Mesenchymal stem cell (in vitro differentiated cells and primary cell): ENCODE measurements around the gene PRKCB.

Experiments used
- DNase-seq: peaks from one replicate; pipeline ENCODE4 v3.0.0-alpha.2; 2013
- H2AFZ ChIP-seq: one replicate; pipeline ENCODE4 v1.6.1; 2013; ENCODE audit warnings: low read depth, mild to moderate bottlenecking, control low read depth, inconsistent platforms, low read length, moderate library complexity
- H2AK5ac ChIP-seq: 2 replicates; pipeline ENCODE4 v1.6.1; 2013; ENCODE audit warnings: low read length, moderate library complexity, mild to moderate bottlenecking, inconsistent platforms; ENCODE audit not compliant: severe bottlenecking
- H2BK120ac ChIP-seq: one replicate; pipeline ENCODE4 v1.6.1; 2013; ENCODE audit warnings: low read depth, mild to moderate bottlenecking, inconsistent platforms, low read length, moderate library complexity
- H2BK12ac ChIP-seq, 2 experiments: one replicate each; pipeline ENCODE4 v1.6.1; 2013; ENCODE audit warnings: inconsistent platforms in 2 of 2, low read length in 2 of 2, mild to moderate bottlenecking in 2 of 2, moderate library complexity in 2 of 2, control low read depth in 1 of 2
- H2BK15ac ChIP-seq: one replicate; pipeline ENCODE4 v1.6.1; 2013; ENCODE audit warnings: mild to moderate bottlenecking, low read depth, inconsistent platforms; ENCODE audit not compliant: poor library complexity, severe bottlenecking
- H2BK5ac ChIP-seq: 2 replicates; pipeline ENCODE4 v1.6.1; 2013; ENCODE audit warnings: low read depth, mild to moderate bottlenecking, low read length, control low read depth, inconsistent platforms; ENCODE audit not compliant: poor library complexity, severe bottlenecking
- H3K14ac ChIP-seq, 2 experiments: one replicate each; pipeline ENCODE4 v1.6.1; 2013; ENCODE audit warnings: inconsistent platforms in 2 of 2, low read length in 2 of 2, control low read depth in 1 of 2, mild to moderate bottlenecking in 1 of 2, moderate library complexity in 1 of 2
- H3K18ac ChIP-seq, 2 experiments: one replicate each; pipeline ENCODE4 v1.6.1; 2013; ENCODE audit warnings: inconsistent platforms in 2 of 2, low read length in 2 of 2, control low read depth in 1 of 2, low read depth in 1 of 2, mild to moderate bottlenecking in 1 of 2
- H3K23ac ChIP-seq, 2 experiments: one replicate each; pipeline ENCODE4 v1.6.1; 2013; ENCODE audit warnings: inconsistent platforms in 2 of 2, low read length in 2 of 2, mild to moderate bottlenecking in 2 of 2, moderate library complexity in 2 of 2, control low read depth in 1 of 2
- H3K27ac ChIP-seq: 2 replicates; pipeline ENCODE4 v1.5.1; 2013; ENCODE audit warnings: mild to moderate bottlenecking, moderate library complexity, low read length, control low read depth, inconsistent platforms; ENCODE audit not compliant: poor library complexity, severe bottlenecking
- H3K27me3 ChIP-seq, 2 experiments: 2 replicates each; pipeline versions ENCODE4 v1.6.1 to v1.7.0; 2013; ENCODE audit warnings: low read length in 2 of 2, mild to moderate bottlenecking in 2 of 2, moderate library complexity in 2 of 2, control low read depth in 1 of 2, inconsistent platforms in 1 of 2; ENCODE audit not compliant: control insufficient read depth in 1 of 2, insufficient read depth in 1 of 2
- H3K36me3 ChIP-seq, 2 experiments: 2 replicates each; pipeline versions ENCODE4 v1.6.1 to v1.7.0; 2013; ENCODE audit warnings: low read length in 2 of 2, control low read depth in 1 of 2, inconsistent platforms in 1 of 2, low read depth in 1 of 2, mild to moderate bottlenecking in 1 of 2; ENCODE audit not compliant: insufficient read depth in 2 of 2, control insufficient read depth in 1 of 2
- H3K4ac ChIP-seq, 2 experiments: one replicate each; pipeline ENCODE4 v1.6.1; 2013; ENCODE audit warnings: inconsistent platforms in 2 of 2, low read length in 2 of 2, mild to moderate bottlenecking in 2 of 2, moderate library complexity in 2 of 2, control low read depth in 1 of 2, low read depth in 1 of 2
- H3K4me1 ChIP-seq: 2 replicates; pipeline ENCODE4 v1.6.1; 2013; ENCODE audit warnings: low read depth, low read length, control low read depth; ENCODE audit not compliant: control insufficient read depth, insufficient read depth
- H3K4me2 ChIP-seq: 2 replicates; pipeline ENCODE4 v1.6.1; 2013; ENCODE audit warnings: low read length, mild to moderate bottlenecking, inconsistent platforms; ENCODE audit not compliant: poor library complexity, severe bottlenecking
- H3K4me3 ChIP-seq, 2 experiments: 2 replicates each; pipeline versions ENCODE4 v1.5.1 to v1.7.0; 2013; ENCODE audit warnings: low read length in 2 of 2, mild to moderate bottlenecking in 2 of 2, control low read depth in 1 of 2, low read depth in 1 of 2; ENCODE audit not compliant: insufficient read depth in 1 of 2
- H3K79me1 ChIP-seq: replicated peaks from 2 replicates; pipeline ENCODE4 v1.6.1; 2013; ENCODE audit warnings: mild to moderate bottlenecking, control low read depth, low read length, inconsistent platforms; ENCODE audit not compliant: poor library complexity, severe bottlenecking
- H3K9ac ChIP-seq: 2 replicates; pipeline ENCODE4 v1.7.0; 2013; ENCODE audit warnings: mild to moderate bottlenecking, low read length, moderate library complexity
- H3K9me3 ChIP-seq: 2 replicates; pipeline ENCODE4 v1.7.0; 2013; ENCODE audit warnings: mild to moderate bottlenecking, low read length; ENCODE audit not compliant: control insufficient read depth
- H4K8ac ChIP-seq: one replicate; pipeline ENCODE4 v1.6.1; 2013; ENCODE audit warnings: inconsistent platforms, mild to moderate bottlenecking, low read length, moderate library complexity
- H4K91ac ChIP-seq: one replicate; pipeline ENCODE4 v1.6.1; 2013; ENCODE audit warnings: mild to moderate bottlenecking, low read length, inconsistent platforms
- WGBS: methylation state at CpG from one replicate; pipeline ENCODE4 v1.1.7; 2013; ENCODE audit warnings: mixed read lengths; 5-methylcytosine and 5-hydroxymethylcytosine counted together

Gene PRKCB

GRCh38 chr16:24071666-24072360 lies 236.0 kb downstream of the PRKCB start:
- Histone ChIP-seq H4K8ac (no peak overlapping the region), H2BK15ac (no peak overlapping the region), H3K4me3 (no peak overlapping the region), H3K36me3 (no peaks in the 10 kb centered on the region), H2AK5ac (no peak overlapping the region), H3K4ac (no peak overlapping the region), H2AFZ (no peak overlapping the region), H3K9me3 (no peaks in the 10 kb centered on the region), H3K79me1 (no peaks in the 10 kb centered on the region), H3K27me3 (no peaks in the 10 kb centered on the region), H3K14ac (no peak overlapping the region), H3K4me1 (no peaks in the 10 kb centered on the region), H4K91ac (no peak overlapping the region), H3K18ac (no peak overlapping the region), H2BK5ac (no peak overlapping the region), H2BK120ac (no peak overlapping the region), H3K4me2 (no peak overlapping the region), H3K27ac (no peak overlapping the region), H2BK12ac (no peak overlapping the region), H3K23ac (no peak overlapping the region), H3K9ac (no peak overlapping the region)
- 83% methylated on average over 8 of the region's 8 CpGs for WGBS
- DNase-seq, result no peak

DNA sequence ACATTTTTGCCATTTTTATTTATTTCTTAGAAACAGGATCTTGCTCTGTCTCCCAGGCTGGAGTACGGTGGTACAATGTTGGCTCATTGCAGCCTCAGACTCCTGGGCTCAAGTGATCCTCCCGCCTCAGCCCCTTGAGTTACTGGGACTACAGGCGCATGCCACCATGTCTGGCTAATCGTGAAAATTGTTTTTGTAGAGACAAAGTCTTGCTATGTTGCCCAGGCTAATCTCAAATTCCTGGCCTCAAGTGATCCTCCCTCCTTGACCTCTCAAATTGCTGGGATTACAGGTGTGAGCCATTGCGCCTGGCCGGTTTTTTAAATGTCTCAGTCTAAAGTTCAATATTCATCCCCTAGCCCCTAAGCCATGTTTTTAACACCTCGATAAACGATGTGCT lies 237.5 kb downstream of the PRKCB start:
- Histone ChIP-seq H3K27ac (no peak overlapping the region), H3K18ac (no peak overlapping the region), H4K8ac (no peak overlapping the region), H2BK12ac (no peak overlapping the region), H3K4me1 (no peaks in the 10 kb centered on the region), H3K9me3 (no peaks in the 10 kb centered on the region), H3K23ac (no peak overlapping the region), H2BK120ac (no peak overlapping the region), H3K14ac (no peak overlapping the region), H3K4me2 (no peak overlapping the region), H3K79me1 (no peaks in the 10 kb centered on the region), H2BK15ac (no peak overlapping the region), H3K36me3 (no peaks in the 10 kb centered on the region), H3K9ac (no peak overlapping the region), H2BK5ac (no peak overlapping the region), H3K4me3 (no peak overlapping the region), H4K91ac (no peak overlapping the region), H3K4ac (no peak overlapping the region), H2AK5ac (no peak overlapping the region), H2AFZ (no peak overlapping the region), H3K27me3 (no peaks in the 10 kb centered on the region)
- 77% methylated on average over 8 of the region's 8 CpGs for WGBS
- no peak for DNase-seq

- H3K9ac ChIP-seq, result no peak overlapping the region
- no peak for DNase-seq
- 52% methylated on average over 5 of the region's 5 CpGs for WGBS
- no peak overlapping the region for H2AFZ ChIP-seq
- H3K27ac ChIP-seq, result no peak overlapping the region
- no peak overlapping the region for H2AK5ac ChIP-seq
- H3K23ac ChIP-seq, result no peak overlapping the region
- H3K27me3 ChIP-seq, result no peaks in the 10 kb centered on the region
- no peaks in the 10 kb centered on the region for H3K36me3 ChIP-seq
- no peak overlapping the region for H2BK12ac ChIP-seq
- no peak overlapping the region for H4K8ac ChIP-seq
- no peak overlapping the region for H2BK15ac ChIP-seq
- H3K4me1 ChIP-seq, result no peaks in the 10 kb centered on the region
- no peak overlapping the region for H3K4me3 ChIP-seq
- no peak overlapping the region for H3K18ac ChIP-seq
- no peak overlapping the region for H3K4me2 ChIP-seq
- H2BK120ac ChIP-seq, result no peak overlapping the region
- H3K9me3 ChIP-seq, result no peaks in the 10 kb centered on the region
- no peak overlapping the region for H3K14ac ChIP-seq
- no peak overlapping the region for H2BK5ac ChIP-seq
- H3K79me1 ChIP-seq, result no peaks in the 10 kb centered on the region
- H4K91ac ChIP-seq, result no peak overlapping the region
- H3K4ac ChIP-seq, result no peak overlapping the region
Observed at GRCh38 chr16:24074574-24074973, 238.8 kb downstream of the PRKCB start.

DNA sequence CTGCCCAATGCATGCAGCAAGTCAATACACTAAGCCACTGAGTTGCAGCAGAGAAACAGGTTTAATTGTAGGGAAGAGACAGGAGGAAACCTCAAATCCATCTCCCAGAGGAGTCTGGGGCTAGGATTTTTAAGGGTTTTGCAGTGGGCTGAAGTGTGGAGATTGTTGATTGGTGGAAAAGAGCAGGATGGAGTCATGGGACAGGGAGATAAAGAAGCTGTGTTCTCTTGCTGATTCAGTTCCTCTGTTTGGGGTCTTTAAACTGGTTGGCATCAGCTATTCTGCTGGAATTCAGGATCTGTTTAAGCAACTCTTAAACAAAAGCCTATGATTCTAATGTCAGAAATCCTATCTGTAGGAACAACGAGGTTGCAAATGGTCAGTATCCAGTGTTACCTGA lies 239.5 kb downstream of the PRKCB start:
- Histone ChIP-seq H3K18ac (no peak overlapping the region), H3K23ac (no peak overlapping the region), H2BK120ac (no peak overlapping the region), H2AK5ac (no peak overlapping the region), H2BK12ac (no peak overlapping the region), H3K4me3 (no peak overlapping the region), H4K8ac (no peak overlapping the region), H3K36me3 (no peaks in the 10 kb centered on the region), H3K27ac (no peak overlapping the region), H3K4me2 (no peak overlapping the region), H3K4me1 (no peaks in the 10 kb centered on the region), H3K14ac (no peak overlapping the region), H3K27me3 (no peaks in the 10 kb centered on the region), H3K9me3 (no peaks in the 10 kb centered on the region), H2AFZ (no peak overlapping the region), H4K91ac (no peak overlapping the region), H3K9ac (no peak overlapping the region), H3K79me1 (no peaks in the 10 kb centered on the region), H3K4ac (no peak overlapping the region), H2BK15ac (no peak overlapping the region), H2BK5ac (no peak overlapping the region)
- 30% methylated on average over 1 of the region's 1 CpG for WGBS
- no peak for DNase-seq
